NCI-H524 (cell line): ENCODE data around the gene SPEG.
A peak's percentile ranks its signal among the peaks of the same experiment; 100 is the strongest.

Experiments
- DNase-seq, 2 experiments: peaks; one replicate each; lab custom pipeline; 2025; lab: John Stamatoyannopoulos, UW

SPEG gene

GRCh38 chr2:219478916-219479315, 44.3 kb downstream of the SPEG start:
- DNase-seq = no peak

DNA sequence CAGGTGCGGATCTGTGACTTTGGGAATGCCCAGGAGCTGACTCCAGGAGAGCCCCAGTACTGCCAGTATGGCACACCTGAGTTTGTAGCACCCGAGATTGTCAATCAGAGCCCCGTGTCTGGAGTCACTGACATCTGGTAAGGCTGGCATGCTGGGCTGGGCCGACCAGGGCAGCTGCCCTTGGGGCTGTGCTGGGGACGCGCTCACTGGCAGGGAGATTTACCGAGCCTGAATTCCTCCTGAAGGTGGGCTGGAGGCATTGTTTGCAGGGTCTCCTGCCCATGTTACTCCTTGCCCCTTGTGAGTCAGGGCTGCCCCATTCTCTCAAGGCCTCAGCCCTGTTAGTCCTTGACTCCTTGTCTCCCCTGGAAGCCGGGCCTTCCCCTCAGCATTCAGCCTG, 45.4 kb downstream of the SPEG start:
- DNase-seq = no peak

DNA sequence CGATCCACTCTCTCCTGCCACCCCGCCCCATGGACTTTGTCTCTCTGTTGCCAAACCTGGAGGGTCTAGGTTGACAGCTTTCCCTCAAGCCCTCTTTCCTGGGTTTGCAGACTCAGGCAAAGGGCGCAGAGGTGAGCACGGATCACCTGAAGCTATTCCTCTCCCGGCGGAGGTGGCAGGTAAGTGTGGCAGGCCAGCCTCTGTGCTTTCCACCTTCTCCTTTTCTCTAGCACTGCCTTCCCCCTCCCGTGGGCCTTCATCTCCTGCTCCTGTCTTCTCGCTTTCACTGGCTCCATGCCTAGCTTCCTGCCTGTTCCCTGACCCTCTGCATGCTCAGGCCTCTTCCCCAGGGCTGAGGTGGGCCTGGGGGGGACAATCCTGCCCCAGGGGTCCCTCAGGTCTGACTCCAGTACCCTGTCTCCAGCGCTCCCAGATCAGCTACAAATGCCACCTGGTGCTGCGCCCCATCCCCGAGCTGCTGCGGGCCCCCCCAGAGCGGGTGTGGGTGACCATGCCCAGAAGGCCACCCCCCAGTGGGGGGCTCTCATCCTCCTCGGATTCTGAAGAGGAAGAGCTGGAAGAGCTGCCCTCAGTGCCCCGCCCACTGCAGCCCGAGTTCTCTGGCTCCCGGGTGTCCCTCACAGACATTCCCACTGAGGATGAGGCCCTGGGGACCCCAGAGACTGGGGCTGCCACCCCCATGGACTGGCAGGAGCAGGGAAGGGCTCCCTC, 48.2 kb downstream of the SPEG start:
- DNase-seq = no peak

GRCh38 chr2:219483451-219484342, 49.1 kb downstream of the SPEG start:
- peak in 1 of 2 experiments; percentile 30 for DNase-seq

GRCh38 chr2:219484343-219485200, 49.9 kb downstream of the SPEG start:
- no peak for DNase-seq

DNA sequence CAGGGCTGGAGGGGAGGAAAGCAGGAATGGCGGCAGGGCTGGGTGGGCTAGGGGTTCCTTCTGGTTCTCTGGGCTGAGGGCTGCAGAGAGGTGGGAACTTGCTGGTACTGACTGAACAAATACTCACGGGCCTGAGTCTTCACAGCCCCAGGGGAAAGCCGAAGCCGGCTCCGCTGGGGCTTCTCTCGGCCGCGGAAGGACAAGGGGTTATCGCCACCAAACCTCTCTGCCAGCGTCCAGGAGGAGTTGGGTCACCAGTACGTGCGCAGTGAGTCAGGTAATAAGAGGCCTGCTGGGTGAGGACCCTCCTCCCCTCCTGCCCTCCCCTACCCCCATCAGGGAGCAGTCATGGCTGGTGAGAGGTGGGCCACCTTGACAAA, 50.5 kb downstream of the SPEG start:
- no peak for DNase-seq

DNA sequence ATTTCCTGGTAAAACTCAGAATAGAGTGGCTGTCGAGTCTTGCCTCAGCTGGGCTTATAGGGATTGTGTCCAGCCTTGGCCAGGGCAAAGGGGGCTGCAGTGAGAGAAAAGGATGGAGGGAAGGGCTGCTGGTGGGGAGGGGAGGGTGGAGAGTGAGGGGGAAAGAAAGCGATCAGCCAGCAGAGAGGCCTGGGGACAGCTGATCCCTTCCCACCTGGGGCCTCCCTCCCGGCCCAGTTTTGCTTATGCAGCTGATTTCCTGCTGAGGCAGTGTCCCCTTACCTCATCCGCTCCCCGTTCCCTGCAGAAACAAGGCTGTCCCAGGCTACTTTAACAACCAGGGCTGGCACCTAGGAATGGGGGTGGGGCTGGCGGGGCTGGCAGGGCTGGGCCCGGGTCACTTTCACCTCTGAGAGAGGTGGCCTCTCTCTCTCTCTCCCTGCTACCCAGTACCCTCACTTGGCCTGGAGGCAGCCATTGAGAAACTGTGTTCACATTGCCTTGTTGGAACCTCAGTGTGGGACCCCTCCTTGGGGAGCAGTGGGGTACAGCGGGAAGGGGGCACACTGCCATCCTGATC, 51.8 kb downstream of the SPEG start:
- DNase-seq = peak in 1 of 2 experiments; percentile 12

- no peak for DNase-seq
Observed at GRCh38 chr2:219488149-219488843, 53.7 kb downstream of the SPEG start.

DNA sequence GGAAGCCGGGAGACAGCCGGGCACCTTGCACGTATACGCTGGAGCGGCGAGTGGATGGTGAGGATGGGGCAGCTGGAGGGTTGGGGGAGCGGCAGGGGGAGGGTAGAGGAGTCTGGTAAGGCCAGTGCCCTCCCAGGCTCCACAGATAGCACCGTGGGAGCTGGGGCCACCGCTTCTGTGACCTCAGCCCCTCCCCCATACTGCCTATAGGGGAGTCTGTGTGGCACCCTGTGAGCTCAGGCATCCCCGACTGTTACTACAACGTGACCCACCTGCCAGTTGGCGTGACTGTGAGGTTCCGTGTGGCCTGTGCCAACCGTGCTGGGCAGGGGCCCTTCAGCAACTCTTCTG, 54.2 kb downstream of the SPEG start:
- DNase-seq = no peak

GRCh38 chr2:219489315-219489714, 54.7 kb downstream of the SPEG start:
- no peak for DNase-seq

GRCh38 chr2:219490186-219490585, 55.5 kb downstream of the SPEG start:
- DNase-seq = no peak

DNA sequence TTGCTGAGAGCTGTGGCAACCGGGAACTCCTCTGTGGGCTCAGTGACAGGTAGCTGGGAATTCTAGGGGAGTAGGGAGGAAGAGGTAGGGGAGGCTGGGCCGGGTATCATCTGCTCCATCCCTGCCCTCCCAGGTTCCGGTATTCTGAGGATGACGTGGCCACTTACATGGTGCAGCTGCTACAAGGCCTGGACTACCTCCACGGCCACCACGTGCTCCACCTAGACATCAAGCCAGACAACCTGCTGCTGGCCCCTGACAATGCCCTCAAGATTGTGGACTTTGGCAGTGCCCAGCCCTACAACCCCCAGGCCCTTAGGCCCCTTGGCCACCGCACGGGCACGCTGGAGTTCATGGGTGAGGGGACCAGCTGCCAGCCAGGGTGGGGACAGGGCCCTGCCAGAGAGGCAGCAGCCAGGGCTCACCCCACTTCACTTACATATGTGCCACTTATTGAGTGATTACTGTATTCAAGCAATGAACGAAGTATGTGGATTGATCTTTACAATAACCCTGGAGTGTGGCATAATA, 56.0 kb downstream of the SPEG start:
- no peak for DNase-seq

- no peak for DNase-seq
Observed at GRCh38 chr2:219491278-219491963, 56.8 kb downstream of the SPEG start.

DNA sequence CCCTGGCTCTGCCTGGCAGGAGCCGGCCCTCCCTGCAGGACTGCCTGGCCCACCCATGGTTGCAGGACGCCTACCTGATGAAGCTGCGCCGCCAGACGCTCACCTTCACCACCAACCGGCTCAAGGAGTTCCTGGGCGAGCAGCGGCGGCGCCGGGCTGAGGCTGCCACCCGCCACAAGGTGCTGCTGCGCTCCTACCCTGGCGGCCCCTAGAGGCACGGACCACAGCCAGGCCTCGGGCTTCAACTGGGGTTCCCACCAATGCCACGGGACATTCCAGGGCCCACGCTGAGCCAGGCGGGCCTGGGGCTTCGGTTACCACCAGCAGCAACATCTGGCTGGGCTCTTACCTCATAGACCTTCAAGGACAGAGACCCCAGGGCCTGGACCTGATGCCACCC, 57.9 kb downstream of the SPEG start:
- no peak for DNase-seq

DNA sequence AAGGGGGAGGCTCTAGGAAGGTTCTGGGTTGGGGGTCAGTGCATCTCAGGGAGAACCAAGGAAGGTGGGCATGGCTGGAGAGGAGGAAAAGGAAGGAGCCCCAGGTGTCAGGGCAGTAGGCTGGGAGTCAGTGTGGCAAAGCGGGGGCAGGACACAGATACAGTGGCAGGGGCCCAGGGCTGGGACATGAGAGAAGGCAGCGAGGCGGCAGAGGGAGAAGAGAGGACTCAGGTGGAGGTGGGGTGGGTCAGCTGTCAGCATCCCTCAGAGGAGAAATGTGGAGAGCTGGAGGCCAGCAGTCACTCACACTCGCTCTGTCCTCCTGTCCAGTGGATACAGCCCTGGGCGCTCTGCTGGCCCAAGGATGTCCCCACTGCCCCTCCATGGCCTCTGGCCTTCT, 58.4 kb downstream of the SPEG start:
- DNase-seq = no peak

- DNase-seq = no peak
Observed at GRCh38 chr2:219494952-219495530, 60.4 kb downstream of the SPEG start.

- DNase-seq = peak; percentile 69 to 85
Observed at GRCh38 chr2:219495531-219496122, 61.0 kb downstream of the SPEG start.

GRCh38 chr2:219496247-219496824, 61.7 kb downstream of the SPEG start:
- DNase-seq = no peak

- DNase-seq = peak in 1 of 2 experiments; percentile 27
Observed at GRCh38 chr2:219496825-219497494, 62.3 kb downstream of the SPEG start.
